Mesenteric fat pad (tissue), 1 donor: Measurements from ENCODE around the gene NADK. TPM values are rescaled to one million over a fixed set of nuclear protein-coding genes. Genes with fewer than 3 reads are reported as not detected.
"Not testable (repeated sequence)": the region's sequence is repeated elsewhere in the genome, so short reads cannot be mapped to it uniquely, and the experiment has no call there.

Experiments
- DNase-seq: peaks from one replicate; pipeline ENCODE4 v3.0.0-alpha.2; 2020; ENCODE audit warnings: low spot score
- total RNA-seq: library from RNA; stranded (reverse); fragmentation: NEBNext Ultra II Directional; extraction: Animal tissue kit (Norgen Biotek cat#: 25700); gene quantifications from one replicate; pipeline ENCODE4 v1.2.1, GENCODE V29; 2021
- donor health status: DM: yes; HTN: yes; CAD: no.

The NADK gene
- total RNA-seq, 1 donor from 2014 or later = 165 TPM

GRCh38 chr1:1749941-1750340 is 28.3 kb downstream of the NADK start:
- not testable (repeated sequence) for DNase-seq

DNA sequence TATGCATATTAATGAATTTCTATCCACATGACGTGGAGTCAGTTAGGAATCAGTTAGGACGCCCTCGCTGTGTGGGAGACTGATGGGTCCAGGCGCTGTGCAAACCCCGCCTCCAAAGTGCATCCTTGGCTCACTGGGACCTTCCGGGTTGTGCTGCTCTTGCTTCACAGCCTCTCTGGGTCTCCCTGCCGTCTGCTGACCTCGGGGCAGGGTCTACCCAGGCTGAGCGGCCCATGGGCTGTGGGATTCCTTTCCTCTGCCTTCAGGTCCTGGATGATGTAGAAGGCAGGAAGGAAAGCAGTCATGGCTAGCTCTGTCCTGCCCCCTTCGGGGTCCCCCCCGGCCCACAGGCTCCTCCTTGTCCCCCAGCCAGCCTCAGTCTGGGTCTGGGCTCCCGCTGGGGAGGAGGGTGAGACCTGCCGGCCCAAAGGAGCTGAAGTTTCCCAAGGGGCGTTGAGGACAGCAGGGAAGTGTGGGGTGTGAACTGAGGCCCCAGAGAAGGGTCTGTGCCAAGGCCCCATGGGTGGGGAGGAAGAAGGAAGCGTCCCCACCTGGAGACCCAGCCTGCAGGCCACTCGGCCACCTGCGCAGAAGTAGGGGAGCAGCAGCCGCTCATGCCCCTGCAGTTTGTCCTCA is 29.5 kb downstream of the NADK start:
- DNase-seq = peak; percentile 85

GRCh38 chr1:1746566-1746909 is 31.7 kb downstream of the NADK start:
- not testable (repeated sequence) for DNase-seq

GRCh38 chr1:1745651-1746565 is 32.4 kb downstream of the NADK start:
- peak; percentile 96 for DNase-seq

GRCh38 chr1:1742529-1742928 is 35.7 kb downstream of the NADK start:
- DNase-seq = peak; percentile 22

DNA sequence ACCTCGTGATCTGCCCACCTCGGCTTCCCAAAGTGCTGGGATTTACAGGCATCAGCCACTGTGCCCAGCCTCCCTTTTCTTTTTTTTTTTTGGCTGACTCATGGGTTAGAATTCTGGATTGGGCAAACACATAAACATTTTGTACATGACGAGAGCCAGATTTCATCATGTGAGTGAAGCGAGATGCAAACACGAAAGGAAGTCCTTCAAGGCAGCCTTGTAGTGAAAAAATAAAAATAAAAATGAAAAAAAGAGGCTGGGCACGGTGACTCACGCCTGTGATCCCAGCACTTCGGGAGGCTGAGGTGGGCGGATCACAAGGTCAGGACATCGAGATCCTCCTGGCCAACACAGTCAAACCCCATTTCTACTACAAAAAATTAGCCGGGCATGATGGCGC is 37.3 kb downstream of the NADK start:
- peak; percentile 20 for DNase-seq

DNA sequence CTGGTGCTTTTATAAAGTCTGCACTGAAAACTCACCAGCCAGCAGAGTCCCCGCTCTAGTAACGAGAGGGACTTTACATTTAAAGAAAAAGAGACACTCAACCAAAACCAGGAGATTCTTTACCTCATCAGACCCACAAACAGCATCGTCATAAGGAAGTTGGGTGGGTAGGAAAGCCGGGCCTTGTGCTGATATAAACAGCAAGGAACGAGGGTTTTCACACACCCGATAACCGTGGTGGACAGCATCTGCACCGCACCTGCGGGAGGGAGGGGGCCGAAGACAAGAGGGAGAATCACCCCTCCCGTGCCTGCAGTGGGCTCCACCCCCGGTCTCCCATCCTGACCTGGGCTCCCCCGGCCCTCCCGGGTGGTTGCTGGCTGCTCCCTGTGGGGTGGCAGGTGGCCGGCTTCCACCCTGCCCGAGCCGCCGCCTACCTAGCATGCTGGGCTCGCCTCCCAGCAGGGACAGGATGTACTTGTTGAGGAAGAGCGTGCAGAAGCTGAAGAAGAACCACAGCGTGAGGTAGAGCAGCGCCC is 39.4 kb downstream of the NADK start:
- DNase-seq = peak; percentile 28

- peak; percentile 84 for DNase-seq
Observed at GRCh38 chr1:1737675-1738590, 40.3 kb downstream of the NADK start.

GRCh38 chr1:1732381-1732780 is 45.9 kb downstream of the NADK start:
- DNase-seq = peak; percentile 60

- peak; percentile 75 for DNase-seq
Observed at GRCh38 chr1:1730870-1731269, 47.4 kb downstream of the NADK start.

- peak; percentile 60 for DNase-seq
Observed at GRCh38 chr1:1730230-1730629, 48.0 kb downstream of the NADK start.

DNA sequence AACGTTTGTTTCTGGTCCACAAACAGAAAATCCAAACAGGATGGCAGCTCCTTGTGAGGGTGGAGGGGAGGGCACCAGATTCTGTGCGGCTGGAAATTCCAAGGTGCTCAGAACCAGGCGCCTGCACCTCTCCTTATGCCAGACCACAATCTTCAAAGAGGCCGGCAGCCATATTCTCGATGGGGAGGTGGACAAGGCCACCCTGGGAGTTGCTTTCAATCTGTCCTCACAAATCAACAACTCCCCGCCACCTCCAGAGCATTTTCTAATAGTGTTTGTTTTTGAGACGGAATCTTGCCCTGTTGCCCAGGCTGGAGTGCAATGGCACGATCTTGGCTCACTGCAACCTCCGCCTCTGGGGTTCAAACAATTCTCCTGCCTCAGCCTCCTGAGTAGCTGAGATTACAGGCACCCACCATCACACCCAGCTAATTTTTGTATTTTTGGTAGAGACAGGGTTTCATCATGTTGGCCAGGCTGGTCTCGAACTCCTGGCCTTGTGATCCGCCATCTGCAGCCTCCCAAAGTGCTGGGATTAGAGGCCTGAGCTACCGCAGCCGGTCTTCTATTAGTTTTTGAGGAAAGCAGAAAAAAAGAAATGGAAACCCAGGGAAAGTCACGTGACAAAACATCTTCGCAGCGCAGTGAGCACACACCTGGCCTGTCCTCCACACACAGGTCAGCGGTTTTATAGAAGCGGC is 49.0 kb downstream of the NADK start:
- peak; percentile 57 for DNase-seq

GRCh38 chr1:1728308-1729005 is 49.8 kb downstream of the NADK start:
- DNase-seq = peak; percentile 64

- not testable (repeated sequence) for DNase-seq
Observed at GRCh38 chr1:1727131-1727651, 51.1 kb downstream of the NADK start.

DNA sequence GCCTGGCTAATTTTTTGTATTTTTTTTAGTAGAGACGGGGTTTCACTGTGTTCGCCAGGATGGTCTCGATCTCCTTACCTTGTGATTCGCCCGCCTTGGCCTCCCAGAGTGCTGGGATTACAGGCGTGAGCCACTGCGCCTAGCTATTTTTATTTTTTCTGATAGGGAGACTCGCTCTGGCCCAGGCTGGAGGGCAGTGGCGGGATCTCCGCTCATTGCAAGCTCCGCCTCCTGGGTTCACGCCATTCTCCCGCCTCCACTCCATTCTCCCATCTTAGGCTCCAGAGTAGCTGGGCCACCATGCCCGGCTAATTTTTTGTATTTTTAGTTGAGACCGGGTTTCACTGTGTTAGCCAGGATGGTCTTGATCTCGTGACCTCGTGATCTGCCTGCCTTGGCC is 52.2 kb downstream of the NADK start:
- DNase-seq = peak; percentile 22

GRCh38 chr1:1724035-1724864 is 54.0 kb downstream of the NADK start, which contains the start of gene CDK11A:
Gene CDK11A, minus strand, starts transcription at chr1:1724357. Its CDS starts 1,539 bp downstream, at chr1:1722818.
- DNase-seq = peak; percentile 98

DNA sequence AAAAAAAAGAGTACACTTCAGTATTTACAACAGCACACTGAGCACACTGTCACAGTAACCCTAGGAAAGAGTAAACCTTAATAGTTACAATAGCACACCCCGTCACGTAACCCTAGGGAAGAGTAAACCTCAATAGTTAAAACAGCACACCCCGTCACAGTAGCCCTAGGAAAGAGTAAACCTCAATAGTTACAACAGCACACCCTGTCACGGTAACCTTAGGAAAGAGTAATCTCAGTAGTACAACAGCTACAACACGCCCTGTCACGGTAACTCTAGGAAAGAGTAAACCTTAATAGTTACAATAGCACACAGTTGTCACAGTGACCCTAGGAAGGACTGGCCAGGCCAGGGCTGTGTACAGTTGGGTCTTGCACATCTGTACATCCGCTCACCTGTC is 57.1 kb downstream of the NADK start:
- DNase-seq = no peak

DNA sequence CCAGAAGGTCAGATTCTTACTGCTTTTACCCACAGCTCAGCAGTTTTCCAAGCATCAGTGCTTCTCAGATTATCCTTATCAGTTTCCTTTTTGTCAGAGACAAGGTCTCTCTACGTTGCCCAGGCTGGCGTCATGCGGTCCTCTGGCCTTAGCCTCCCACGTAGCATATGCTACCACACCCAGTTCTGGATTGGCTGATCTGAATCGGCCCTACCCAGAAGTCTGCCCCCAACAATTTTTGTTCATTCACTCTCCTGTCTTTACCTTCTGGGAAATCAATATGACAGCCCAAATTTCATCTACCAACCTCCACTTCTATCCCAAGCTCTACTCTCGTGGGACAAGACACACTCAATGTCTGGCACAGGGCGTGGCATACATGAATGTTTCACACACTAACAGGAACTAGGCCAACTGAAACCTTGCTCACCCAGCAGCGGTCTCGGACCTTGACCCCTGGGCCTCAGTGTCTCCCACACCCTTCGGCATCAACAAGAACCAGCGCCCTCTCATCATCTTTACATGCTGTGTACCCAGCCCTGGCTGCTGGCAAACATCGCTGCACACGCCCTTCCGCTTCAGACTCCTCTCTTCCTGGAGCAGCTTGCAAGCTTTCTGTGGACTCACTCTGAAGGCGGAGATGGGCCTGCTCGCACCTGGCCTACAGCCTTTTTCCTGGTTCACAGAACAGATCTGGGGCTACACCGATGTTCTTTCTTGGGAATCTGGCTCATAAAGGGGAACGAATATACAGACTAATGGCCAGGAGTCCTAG is 63.0 kb downstream of the NADK start:
- DNase-seq = peak; percentile 39
